SH-SY5Y (cell line): ENCODE measurements around the gene ZNF710.

Experiments used
- GATA2 ChIP-seq: IDR thresholded peaks from 2 replicates; pipeline ENCODE4 v1.6.1; 2011; ENCODE audit warnings: mild to moderate bottlenecking, low read depth, low read length
- GATA3 ChIP-seq: IDR thresholded peaks from 2 replicates; pipeline ENCODE4 v1.6.1; 2011; ENCODE audit warnings: low read depth, mild to moderate bottlenecking, low read length, moderate library complexity

- TF ChIP-seq GATA3 (no peak), GATA2 (no peak)
Observed at GRCh38 chr15:90047956-90048575, 46.9 kb downstream of the ZNF710 start.
